Activated CD4-positive, alpha-beta memory T cell treated with anti-CD3 and anti-CD28 coated beads for 36 hours (primary cell): ENCODE data around the gene LCP2. TPM values are rescaled to one million over a fixed set of nuclear protein-coding genes. Genes with fewer than 3 reads are reported as not detected.

Experiments used
- CTCF ChIA-PET: fragments of 350-600 bp; sonication (Branson Sonifier 250); formaldehyde crosslinking; loops from one replicate; lab custom pipeline; 2021; ENCODE audit warnings: antibody characterized with exemption, inconsistent platforms; lab: Charles Lee
- POLR2A ChIA-PET: fragments of 350-600 bp; sonication (Branson Sonifier 250); formaldehyde crosslinking; loops from one replicate; lab custom pipeline; 2021; ENCODE audit warnings: antibody characterized with exemption; lab: Charles Lee
- DNase-seq: peaks from one replicate; pipeline ENCODE4 v3.0.0-alpha.2; 2020
- H3K27ac Mint-ChIP-seq: one replicate; pipeline ENCODE4 v1.8.0; 2021; ENCODE audit warnings: mixed read lengths
- H3K27me3 Mint-ChIP-seq: one replicate; pipeline ENCODE4 v1.8.0; 2021; ENCODE audit warnings: mixed read lengths
- H3K36me3 Mint-ChIP-seq: one replicate; pipeline ENCODE4 v1.8.0; 2021; ENCODE audit warnings: mixed read lengths
- H3K4me1 Mint-ChIP-seq: one replicate; pipeline ENCODE4 v1.8.0; 2021; ENCODE audit warnings: low read depth, mixed read lengths
- H3K4me3 Mint-ChIP-seq: one replicate; pipeline ENCODE4 v1.8.0; 2021; ENCODE audit warnings: mild to moderate bottlenecking, mixed read lengths
- H3K9me3 Mint-ChIP-seq: one replicate; pipeline ENCODE4 v1.8.0; 2021; ENCODE audit warnings: mixed read lengths
- intact Hi-C: fragments of 100-400 bp; cut with micrococcal nuclease; formaldehyde crosslinking; loops from one replicate; pipeline ENCODE4 v1.15.1; 2023
- total RNA-seq, 2 experiments: library from RNA; stranded (reverse); gene quantifications; one replicate each; pipeline ENCODE4 v1.2.3, GENCODE V29; 2021

Gene LCP2
- total RNA-seq, 2 experiments from 2014 or later: 212 to 213 TPM

- H3K27me3 Mint-ChIP-seq: no peaks in the 10 kb centered on the region
- H3K4me1 Mint-ChIP-seq: peaks cover 53% of the 10 kb centered on the region
- no peak overlapping the region for H3K27ac Mint-ChIP-seq
- CTCF ChIA-PET: interaction anchor here (3.1 to 4.6 kb wide), 3 partner anchors 16 to 24 kb away, joined by 20 to 26 read pairs (median 24); partner anchors contain the start of gene LCP2
- POLR2A ChIA-PET: no interaction called here
- no peak for DNase-seq
- no peak overlapping the region for H3K4me3 Mint-ChIP-seq
- no peaks in the 10 kb centered on the region for H3K36me3 Mint-ChIP-seq
- intact Hi-C loops: no loop called here
- H3K9me3 Mint-ChIP-seq: no peaks in the 10 kb centered on the region
These were observed 17.6 kb upstream of the LCP2 start for GRCh38 chr5:170315154-170315553.

DNA sequence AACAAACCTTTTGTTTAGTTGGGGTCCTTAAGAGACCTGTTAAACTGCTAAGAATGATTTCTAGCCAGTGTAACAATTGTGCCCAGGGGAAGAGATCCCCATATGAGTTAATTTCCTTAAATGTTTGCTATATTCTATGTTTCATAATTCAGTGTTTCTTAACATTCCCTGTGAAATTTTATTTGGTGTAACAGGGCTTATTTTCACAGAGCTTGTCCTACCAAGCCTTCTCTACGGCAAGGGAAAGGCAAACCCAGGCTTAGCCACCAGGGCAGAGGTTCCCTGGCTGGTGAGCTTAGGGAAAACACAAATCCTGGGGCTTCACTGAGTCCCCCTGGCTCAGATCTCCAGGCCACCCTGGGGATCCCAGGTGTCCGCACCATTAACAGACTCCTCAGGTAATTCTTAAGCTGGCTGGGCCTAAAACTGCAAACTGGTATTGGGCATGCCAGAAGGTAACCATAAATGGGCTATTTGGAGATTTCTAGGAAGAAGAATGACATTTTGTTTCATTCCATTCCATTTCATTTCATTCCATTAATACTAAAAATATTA, 17.0 kb upstream of the LCP2 start:
- Mint-ChIP-seq H3K36me3 (no peaks in the 10 kb centered on the region), H3K27ac (no peak overlapping the region), H3K9me3 (no peaks in the 10 kb centered on the region), H3K27me3 (no peaks in the 10 kb centered on the region), H3K4me1 (peaks cover 58% of the 10 kb centered on the region), H3K4me3 (no peak overlapping the region)
- intact Hi-C loops: loop anchor here (5.0 kb wide), 2 partner anchors 667 to 1827 kb away; partner anchors contain the start of gene RARS1
- ChIA-PET POLR2A (interaction anchor here (1.8 to 2.5 kb wide), 3 partner anchors 17 to 48 kb away, joined by 6 to 25 read pairs (median 9); partner anchors contain the start of gene LCP2), CTCF (interaction anchor here (1.8 to 4.6 kb wide), 4 partner anchors 9 to 24 kb away, joined by 11 to 26 read pairs (median 22); partner anchors contain the start of gene LCP2)
- no peak for DNase-seq

DNA sequence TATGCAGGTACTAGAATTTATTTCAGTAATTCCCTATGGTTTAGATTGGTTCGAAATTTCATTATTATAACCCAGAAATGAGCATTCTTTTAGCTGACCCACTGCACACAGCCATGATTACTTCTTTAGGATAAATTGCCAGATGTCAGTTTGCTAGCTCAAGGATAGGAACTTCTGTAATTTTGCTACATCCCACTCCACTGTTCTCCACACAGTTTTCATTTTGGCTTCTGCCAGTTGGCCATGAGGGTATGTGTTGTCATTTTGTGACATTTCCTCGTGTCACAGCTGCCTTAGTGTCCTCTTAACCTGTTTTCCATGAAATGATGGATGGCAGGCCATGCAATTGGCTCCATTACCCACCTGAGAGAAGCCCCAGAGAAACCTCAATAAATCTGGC, 16.2 kb upstream of the LCP2 start:
- POLR2A ChIA-PET: interaction anchor here (0.8 to 3.7 kb wide), 10 partner anchors 11 to 51 kb away, joined by 3 to 38 read pairs (median 8); partner anchors contain the start of gene LCP2
- peak overlapping the region; percentile 79 for H3K4me3 Mint-ChIP-seq
- DNase-seq: no peak
- H3K36me3 Mint-ChIP-seq: no peaks in the 10 kb centered on the region
- intact Hi-C loops: loop anchor here (1.0 to 5.0 kb wide), 4 partner anchors 17 to 1827 kb away; partner anchors contain the start of gene RARS1
- CTCF ChIA-PET: interaction anchor here (0.7 to 4.6 kb wide), 15 partner anchors 10 to 213 kb away, joined by 3 to 26 read pairs (median 5); partner anchors contain the start of gene LCP2
- no peaks in the 10 kb centered on the region for H3K27me3 Mint-ChIP-seq
- H3K9me3 Mint-ChIP-seq: no peaks in the 10 kb centered on the region
- peak overlapping the region; percentile 95 for H3K27ac Mint-ChIP-seq
- peaks cover 56% of the 10 kb centered on the region for H3K4me1 Mint-ChIP-seq

DNA sequence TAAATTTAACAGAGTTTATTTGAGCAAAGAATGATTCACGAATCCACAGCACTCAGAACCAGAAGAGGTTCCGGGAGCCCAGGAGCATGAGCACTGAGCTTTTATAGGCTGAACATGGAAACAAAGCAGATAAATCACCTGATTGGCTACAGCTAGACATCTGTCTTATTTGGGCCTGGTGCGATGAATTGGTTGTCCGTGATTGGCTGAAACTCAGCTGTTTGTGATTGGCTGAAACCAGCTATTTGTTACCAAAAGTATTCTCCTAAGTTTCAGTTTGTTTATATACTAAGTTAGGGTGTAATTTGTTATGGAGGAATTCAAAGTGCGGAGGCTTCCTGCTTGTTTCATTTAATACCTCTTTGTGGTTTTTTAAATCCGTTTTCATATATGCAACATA, 15.8 kb upstream of the LCP2 start:
- POLR2A ChIA-PET: interaction anchor here (0.8 to 3.7 kb wide), 10 partner anchors 10 to 51 kb away, joined by 3 to 38 read pairs (median 8); partner anchors contain the start of gene LCP2
- Mint-ChIP-seq H3K9me3 (no peaks in the 10 kb centered on the region), H3K4me1 (peaks cover 55% of the 10 kb centered on the region), H3K27ac (peak overlapping the region; percentile 95), H3K27me3 (no peaks in the 10 kb centered on the region), H3K36me3 (no peaks in the 10 kb centered on the region), H3K4me3 (peak overlapping the region; percentile 79)
- intact Hi-C loops: loop anchor here (1.0 to 5.0 kb wide), 4 partner anchors 18 to 1826 kb away; partner anchors contain the start of gene RARS1
- CTCF ChIA-PET: interaction anchor here (0.7 to 4.6 kb wide), 15 partner anchors 10 to 212 kb away, joined by 3 to 26 read pairs (median 5); partner anchors contain the start of gene LCP2
- peak; percentile 67 for DNase-seq

DNA sequence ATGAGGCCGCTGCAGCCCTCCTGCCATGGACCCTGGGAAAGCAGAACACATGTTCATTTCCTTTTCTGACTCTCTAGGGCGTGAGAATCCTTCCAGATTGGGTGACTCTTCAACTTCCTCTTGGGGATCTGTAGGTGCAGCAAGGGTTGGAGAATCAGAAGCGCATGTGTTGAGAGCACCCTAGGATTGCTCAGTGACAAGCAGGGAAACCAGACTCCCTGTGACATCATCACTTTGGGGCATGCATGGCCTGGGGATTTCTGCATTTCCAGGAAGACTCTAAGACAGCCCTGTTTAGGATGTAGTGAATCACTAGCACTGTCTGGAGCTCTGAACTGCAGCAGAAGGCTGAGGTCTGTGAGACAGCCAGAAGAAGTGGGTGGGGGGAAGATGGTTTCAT, 15.1 kb upstream of the LCP2 start:
- H3K4me1 Mint-ChIP-seq: peaks cover 51% of the 10 kb centered on the region
- ChIA-PET CTCF (interaction anchor here (1.3 to 4.6 kb wide), 8 partner anchors 9 to 38 kb away, joined by 4 to 26 read pairs (median 16); partner anchors contain the start of gene LCP2), POLR2A (interaction anchor here (1.1 to 3.7 kb wide), 8 partner anchors 9 to 50 kb away, joined by 3 to 38 read pairs (median 14); partner anchors contain the start of gene LCP2)
- DNase-seq: peak; percentile 88
- intact Hi-C loops: loop anchor here (1.0 to 5.0 kb wide), 7 partner anchors 9 to 1825 kb away; partner anchors contain the start of gene RARS1
- H3K27me3 Mint-ChIP-seq: no peaks in the 10 kb centered on the region
- peak overlapping the region; percentile 79 for H3K4me3 Mint-ChIP-seq
- H3K9me3 Mint-ChIP-seq: no peaks in the 10 kb centered on the region
- peak overlapping the region; percentile 95 for H3K27ac Mint-ChIP-seq
- H3K36me3 Mint-ChIP-seq: no peaks in the 10 kb centered on the region

DNA sequence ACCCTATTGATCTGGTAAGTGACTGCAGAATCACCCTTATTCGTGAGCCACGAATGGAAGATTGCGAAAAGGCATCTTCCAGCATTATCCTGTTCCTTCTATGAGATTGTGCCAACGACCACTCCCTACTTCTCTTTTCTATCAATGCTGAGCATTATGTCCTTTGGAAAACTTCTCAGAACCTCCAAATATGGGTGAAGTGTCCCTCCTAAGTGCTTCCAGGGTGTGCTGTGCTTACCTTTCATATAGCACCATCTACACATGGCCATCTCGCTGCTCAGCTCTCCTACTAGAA, 14.7 kb upstream of the LCP2 start:
- intact Hi-C loops: loop anchor here (1.0 to 5.0 kb wide), 6 partner anchors 9 to 1825 kb away; partner anchors contain the start of gene RARS1

DNA sequence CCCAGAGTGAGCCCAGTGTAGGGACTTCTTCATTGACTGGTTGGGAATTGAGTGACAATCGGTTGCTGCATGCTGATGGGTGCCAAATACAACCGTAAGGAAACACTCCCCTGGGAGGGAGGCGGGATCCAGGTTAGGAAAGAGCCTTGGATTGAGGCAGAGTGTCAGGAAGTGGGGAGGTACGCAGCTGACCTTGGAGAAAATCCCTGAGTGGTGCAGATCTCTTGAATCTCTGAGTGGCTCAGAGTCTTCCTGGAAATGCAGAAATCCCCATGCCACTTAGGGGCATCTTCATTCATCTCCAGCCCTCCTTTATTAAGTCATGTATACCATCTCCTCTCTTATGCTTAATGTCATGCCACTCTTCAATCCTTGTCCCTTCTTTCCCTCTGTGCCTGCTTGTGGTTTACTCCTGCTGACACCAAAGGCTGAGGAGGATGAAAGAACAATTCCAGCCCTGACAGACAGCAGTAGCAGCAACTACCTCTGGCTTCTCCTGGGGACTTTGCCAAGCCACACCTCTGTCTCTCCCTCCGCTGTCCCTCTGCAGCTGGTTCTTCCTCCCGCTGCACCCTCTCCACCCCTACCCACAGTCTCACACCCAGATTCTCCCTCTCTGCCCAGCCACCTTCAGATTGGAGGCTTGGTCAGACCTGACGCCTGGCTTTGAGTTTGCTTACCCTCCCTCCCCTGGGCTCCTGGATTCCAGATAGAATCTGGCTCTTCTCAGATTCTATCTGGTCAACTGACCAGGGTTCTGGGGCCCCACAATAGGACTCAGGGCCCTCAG, 14.1 kb upstream of the LCP2 start:
- no peak for DNase-seq
- intact Hi-C loops: loop anchor here (1.0 to 5.0 kb wide), 6 partner anchors 8 to 1824 kb away; partner anchors contain the start of gene RARS1
- Mint-ChIP-seq H3K36me3 (no peaks in the 10 kb centered on the region), H3K27me3 (no peaks in the 10 kb centered on the region), H3K4me1 (peaks cover 57% of the 10 kb centered on the region), H3K27ac (peak overlapping the region; percentile 95), H3K9me3 (no peaks in the 10 kb centered on the region), H3K4me3 (peak overlapping the region; percentile 79)
- ChIA-PET POLR2A (interaction anchor here (0.9 to 3.7 kb wide), 6 partner anchors 8 to 25 kb away, joined by 3 to 38 read pairs (median 20); partner anchors contain the start of gene LCP2), CTCF (interaction anchor here (4.6 kb wide), 1 partner anchor 14 kb away, joined by 26 read pairs; the partner anchor contains the start of gene LCP2)

More for the DNA sequence above, 14.7 kb upstream of the LCP2 start:
- no peak for DNase-seq
- Mint-ChIP-seq H3K27ac (peak overlapping the region; percentile 95), H3K4me3 (peak overlapping the region; percentile 79), H3K27me3 (no peaks in the 10 kb centered on the region), H3K4me1 (peaks cover 53% of the 10 kb centered on the region), H3K36me3 (no peaks in the 10 kb centered on the region), H3K9me3 (no peaks in the 10 kb centered on the region)
- ChIA-PET POLR2A (interaction anchor here (1.6 to 3.7 kb wide), 7 partner anchors 9 to 25 kb away, joined by 4 to 38 read pairs (median 19); partner anchors contain the start of gene LCP2), CTCF (interaction anchor here (1.3 to 4.6 kb wide), 5 partner anchors 9 to 29 kb away, joined by 4 to 26 read pairs (median 20); partner anchors contain the start of gene LCP2)

GRCh38 chr5:170310256-170310926, 12.8 kb upstream of the LCP2 start:
- Mint-ChIP-seq H3K4me1 (peaks cover 67% of the 10 kb centered on the region), H3K9me3 (no peaks in the 10 kb centered on the region), H3K27ac (no peak overlapping the region), H3K4me3 (no peak overlapping the region), H3K36me3 (no peaks in the 10 kb centered on the region), H3K27me3 (no peaks in the 10 kb centered on the region)
- intact Hi-C loops: loop anchor here (5.0 kb wide), 2 partner anchors 663 to 1823 kb away; partner anchors contain the start of gene RARS1
- ChIA-PET POLR2A (interaction anchor here (0.9 to 3.7 kb wide), 2 partner anchors 22 to 24 kb away, joined by 3 to 21 read pairs; no protein-coding TSS in a partner anchor), CTCF (no interaction called here)
- DNase-seq: no peak

DNA sequence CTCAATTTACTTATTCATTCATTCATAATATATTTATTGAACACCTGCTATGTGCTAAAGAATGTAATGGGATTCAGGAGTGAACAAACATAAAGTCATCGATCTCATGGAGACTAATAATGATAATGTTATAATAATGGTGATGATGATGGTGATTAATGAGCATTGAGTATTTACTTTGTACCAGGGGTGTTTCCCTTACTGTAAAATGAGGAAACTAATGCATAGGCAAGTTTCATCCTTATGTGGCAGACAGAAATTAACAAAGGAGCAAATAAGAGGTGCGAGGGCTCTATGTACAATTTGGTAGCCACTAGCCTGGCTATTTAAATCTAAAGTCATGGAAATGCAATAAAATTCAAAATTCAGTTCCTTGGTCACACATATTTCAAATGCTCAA, 11.1 kb upstream of the LCP2 start:
- H3K4me1 Mint-ChIP-seq: peaks cover 73% of the 10 kb centered on the region
- no peaks in the 10 kb centered on the region for H3K9me3 Mint-ChIP-seq
- ChIA-PET CTCF (interaction anchor here (1.6 kb wide), 1 partner anchor 30 kb away, joined by 8 read pairs; no protein-coding TSS in a partner anchor), POLR2A (interaction anchor here (1.8 kb wide), 1 partner anchor 11 kb away, joined by 8 read pairs; the partner anchor contains the start of gene LCP2)
- no peak overlapping the region for H3K4me3 Mint-ChIP-seq
- no peaks in the 10 kb centered on the region for H3K27me3 Mint-ChIP-seq
- H3K27ac Mint-ChIP-seq: no peak overlapping the region
- intact Hi-C loops: no loop called here
- DNase-seq: no peak
- H3K36me3 Mint-ChIP-seq: no peaks in the 10 kb centered on the region

GRCh38 chr5:170307575-170308465, 10.2 kb upstream of the LCP2 start:
- Mint-ChIP-seq H3K9me3 (no peaks in the 10 kb centered on the region), H3K27me3 (no peaks in the 10 kb centered on the region), H3K4me1 (peaks cover 74% of the 10 kb centered on the region), H3K36me3 (no peaks in the 10 kb centered on the region), H3K27ac (no peak overlapping the region), H3K4me3 (no peak overlapping the region)
- no peak for DNase-seq
- ChIA-PET CTCF (interaction anchor here (1.6 kb wide), 1 partner anchor 31 kb away, joined by 8 read pairs; no protein-coding TSS in a partner anchor), POLR2A (interaction anchor here (1.8 to 2.4 kb wide), 2 partner anchors 11 to 13 kb away, joined by 7 to 8 read pairs; partner anchors contain the start of gene LCP2)
- intact Hi-C loops: no loop called here
